NCI-H526 treated with DMSO at 0.1 percent for 48 hours (cell line): ENCODE data around the gene GPR63.

ENCODE experiments used
- DNase-seq: peaks from one replicate; lab custom pipeline; 2025; lab: John Stamatoyannopoulos, UW

GPR63 gene

GRCh38 chr6:96760153-96760687 is 77.1 kb downstream of the GPR63 start:
- no peak for DNase-seq

- no peak for DNase-seq
These were observed 82.2 kb downstream of the GPR63 start for GRCh38 chr6:96755096-96755495.

- no peak for DNase-seq
These were observed 87.4 kb downstream of the GPR63 start for GRCh38 chr6:96749891-96750290.
